ENCODE data around the gene SASH1. TPM values are rescaled to one million over a fixed set of nuclear protein-coding genes. Genes with fewer than 3 reads are reported as not detected.

The SASH1 gene
- total RNA-seq, 1 donor from 2014 or later: 61.3 TPM

- peaks cover 43% of the 10 kb centered on the region for H3K36me3 Mint-ChIP-seq
- H3K4me1 Mint-ChIP-seq (ENCODE audit: unreplicated experiment): peaks cover 17% of the 10 kb centered on the region
- no peak overlapping the region for H3K4me3 Mint-ChIP-seq
- H3K9me3 Mint-ChIP-seq: no peaks in the 10 kb centered on the region
- TF ChIP-seq, protein P1, sequence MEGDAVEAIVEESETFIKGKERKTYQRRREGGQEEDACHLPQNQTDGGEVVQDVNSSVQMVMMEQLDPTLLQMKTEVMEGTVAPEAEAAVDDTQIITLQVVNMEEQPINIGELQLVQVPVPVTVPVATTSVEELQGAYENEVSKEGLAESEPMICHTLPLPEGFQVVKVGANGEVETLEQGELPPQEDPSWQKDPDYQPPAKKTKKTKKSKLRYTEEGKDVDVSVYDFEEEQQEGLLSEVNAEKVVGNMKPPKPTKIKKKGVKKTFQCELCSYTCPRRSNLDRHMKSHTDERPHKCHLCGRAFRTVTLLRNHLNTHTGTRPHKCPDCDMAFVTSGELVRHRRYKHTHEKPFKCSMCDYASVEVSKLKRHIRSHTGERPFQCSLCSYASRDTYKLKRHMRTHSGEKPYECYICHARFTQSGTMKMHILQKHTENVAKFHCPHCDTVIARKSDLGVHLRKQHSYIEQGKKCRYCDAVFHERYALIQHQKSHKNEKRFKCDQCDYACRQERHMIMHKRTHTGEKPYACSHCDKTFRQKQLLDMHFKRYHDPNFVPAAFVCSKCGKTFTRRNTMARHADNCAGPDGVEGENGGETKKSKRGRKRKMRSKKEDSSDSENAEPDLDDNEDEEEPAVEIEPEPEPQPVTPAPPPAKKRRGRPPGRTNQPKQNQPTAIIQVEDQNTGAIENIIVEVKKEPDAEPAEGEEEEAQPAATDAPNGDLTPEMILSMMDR (conservative IDR thresholded peaks at IDR 0.05): no peak
- no peaks in the 10 kb centered on the region for H3K27me3 Mint-ChIP-seq
- DNase-seq (ENCODE audit: extremely low spot score, unreplicated experiment): no peak
- no peak overlapping the region for H3K27ac Mint-ChIP-seq
Observed at GRCh38 chr6:148517470-148517869, 174.8 kb downstream of the SASH1 start.

DNA sequence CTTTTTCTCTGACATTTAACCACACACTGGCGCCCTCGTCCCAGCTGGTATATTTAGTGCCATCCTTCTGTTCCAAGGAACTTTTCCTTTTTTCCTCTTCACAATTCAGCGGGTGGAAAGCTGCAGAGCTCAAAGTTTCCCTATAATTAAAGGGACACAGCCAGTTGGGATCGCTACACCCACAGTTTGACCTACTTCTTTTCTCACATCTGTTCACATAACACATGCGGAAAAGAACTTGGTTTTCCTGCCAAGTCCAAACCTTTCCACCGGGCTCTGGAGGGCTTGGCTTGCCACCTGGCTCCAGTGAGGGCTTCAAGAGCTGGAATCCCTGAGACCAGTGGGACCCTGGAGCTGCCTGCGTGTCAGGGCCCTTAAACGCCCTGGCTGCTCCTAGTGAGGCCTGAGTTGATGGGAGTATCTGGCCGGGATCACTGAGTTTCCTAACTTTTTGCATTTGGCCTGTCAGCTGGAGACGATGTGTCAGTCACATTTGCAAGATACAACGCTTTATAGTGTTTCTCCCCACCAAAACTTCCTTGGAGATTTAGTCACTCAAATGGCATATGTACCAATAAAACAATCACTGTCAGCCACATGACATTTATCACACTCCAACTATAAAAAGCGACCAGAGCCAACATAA lies 176.0 kb downstream of the SASH1 start:
- no peaks in the 10 kb centered on the region for H3K9me3 Mint-ChIP-seq
- DNase-seq (ENCODE audit: extremely low spot score, unreplicated experiment): no peak
- no peak overlapping the region for H3K4me3 Mint-ChIP-seq
- H3K27ac Mint-ChIP-seq: no peak overlapping the region
- H3K36me3 Mint-ChIP-seq: peaks cover 39% of the 10 kb centered on the region
- TF ChIP-seq, protein P1 (conservative IDR thresholded peaks at IDR 0.05): no peak
- H3K27me3 Mint-ChIP-seq: no peaks in the 10 kb centered on the region
- peaks cover 9% of the 10 kb centered on the region for H3K4me1 Mint-ChIP-seq (ENCODE audit: unreplicated experiment)

GRCh38 chr6:148520109-148520841 lies 177.6 kb downstream of the SASH1 start:
- Mint-ChIP-seq H3K27ac (no peak overlapping the region), H3K36me3 (peaks cover 39% of the 10 kb centered on the region), H3K4me3 (no peak overlapping the region), H3K27me3 (no peaks in the 10 kb centered on the region), H3K9me3 (no peaks in the 10 kb centered on the region), H3K4me1 (ENCODE audit: unreplicated experiment) (peaks cover 8% of the 10 kb centered on the region)
- no peak for DNase-seq (ENCODE audit: extremely low spot score, unreplicated experiment)
- TF ChIP-seq, protein P1 (conservative IDR thresholded peaks at IDR 0.05): no peak

- TF ChIP-seq, protein P1 (conservative IDR thresholded peaks at IDR 0.05): no peak
- Mint-ChIP-seq H3K4me1 (ENCODE audit: unreplicated experiment) (peaks cover 8% of the 10 kb centered on the region), H3K27me3 (no peaks in the 10 kb centered on the region), H3K36me3 (peaks cover 43% of the 10 kb centered on the region), H3K9me3 (no peaks in the 10 kb centered on the region), H3K27ac (no peak overlapping the region), H3K4me3 (no peak overlapping the region)
- no peak for DNase-seq (ENCODE audit: extremely low spot score, unreplicated experiment)
Observed at GRCh38 chr6:148521158-148521557, 178.5 kb downstream of the SASH1 start.

DNA sequence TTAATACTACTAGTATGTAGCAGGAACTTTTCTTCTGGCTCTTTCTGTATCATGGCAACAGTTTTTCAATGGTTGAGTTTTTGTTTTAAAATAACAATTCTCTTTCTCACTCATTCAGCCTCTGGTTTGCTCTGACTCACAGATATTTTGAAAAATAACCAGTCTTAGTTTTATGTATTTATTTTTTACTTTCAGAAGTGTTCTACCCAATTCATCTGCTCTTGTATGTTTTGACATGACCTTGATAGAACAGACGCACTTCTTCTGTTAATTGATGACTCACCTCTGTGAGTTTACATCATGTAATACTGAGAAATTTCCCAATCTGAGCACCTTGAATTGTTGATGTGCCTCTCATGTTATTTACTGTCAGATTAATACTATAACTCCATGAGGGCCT lies 178.9 kb downstream of the SASH1 start:
- Mint-ChIP-seq H3K27ac (no peak overlapping the region), H3K4me3 (no peak overlapping the region), H3K27me3 (no peaks in the 10 kb centered on the region), H3K4me1 (ENCODE audit: unreplicated experiment) (peaks cover 8% of the 10 kb centered on the region), H3K36me3 (peaks cover 47% of the 10 kb centered on the region), H3K9me3 (no peaks in the 10 kb centered on the region)
- DNase-seq (ENCODE audit: extremely low spot score, unreplicated experiment): no peak
- TF ChIP-seq, protein P1 (conservative IDR thresholded peaks at IDR 0.05): no peak

Measured in type B pancreatic cell (in vitro differentiated cells).